Stimulated activated CD8-positive, alpha-beta memory T cell treated with anti-CD3 and anti-CD28 coated beads, Interleukin-4, amount 100 ng/mL, for 24 hours (primary cell): ENCODE data around the gene CLEC4C.
"Not testable (repeated sequence)": the region's sequence is repeated elsewhere in the genome, so short reads cannot be mapped to it uniquely, and the experiment has no call there.

ENCODE experiments used
- DNase-seq: peaks from one replicate; pipeline ENCODE4 v3.0.0-alpha.2; 2020; ENCODE audit warnings: low read depth

CLEC4C gene

DNA sequence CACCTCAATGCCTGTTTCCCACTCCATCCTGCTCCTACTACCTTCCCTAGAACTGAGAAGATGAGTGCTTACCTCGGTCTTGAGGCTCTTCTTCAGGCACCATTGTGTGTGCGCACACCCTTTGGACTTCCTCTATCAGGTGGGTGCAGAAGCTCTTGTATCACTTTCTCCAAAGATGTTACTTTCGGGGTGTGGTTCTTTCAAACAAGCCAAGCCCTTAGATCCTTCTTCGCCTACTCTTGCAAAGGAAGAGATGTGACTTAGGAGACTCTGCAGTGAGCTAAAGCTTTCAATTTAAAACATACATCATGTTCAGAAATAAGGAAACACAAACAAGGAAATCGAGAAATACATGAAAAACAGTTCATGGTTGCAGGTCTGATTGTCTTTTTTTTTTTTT, at the start of gene CLEC4C:
Gene CLEC4C (minus strand): TSS at position 130 of the 400 bp plus-strand sequence. CDS start 27 bp downstream, at position 103.
- no peak for DNase-seq

GRCh38 chr12:7793211-7793610, 46.0 kb upstream of the CLEC4C start:
- no peak for DNase-seq

GRCh38 chr12:7788884-7789528, 41.8 kb upstream of the CLEC4C start, which contains the start of gene NANOG:
NANOG (plus strand) TSS chr12:7789402; CDS start chr12:7789615, 213 bp downstream.
- DNase-seq: not testable (repeated sequence)

- no peak for DNase-seq
These were observed 41.1 kb upstream of the CLEC4C start for GRCh38 chr12:7788294-7788660.

DNA sequence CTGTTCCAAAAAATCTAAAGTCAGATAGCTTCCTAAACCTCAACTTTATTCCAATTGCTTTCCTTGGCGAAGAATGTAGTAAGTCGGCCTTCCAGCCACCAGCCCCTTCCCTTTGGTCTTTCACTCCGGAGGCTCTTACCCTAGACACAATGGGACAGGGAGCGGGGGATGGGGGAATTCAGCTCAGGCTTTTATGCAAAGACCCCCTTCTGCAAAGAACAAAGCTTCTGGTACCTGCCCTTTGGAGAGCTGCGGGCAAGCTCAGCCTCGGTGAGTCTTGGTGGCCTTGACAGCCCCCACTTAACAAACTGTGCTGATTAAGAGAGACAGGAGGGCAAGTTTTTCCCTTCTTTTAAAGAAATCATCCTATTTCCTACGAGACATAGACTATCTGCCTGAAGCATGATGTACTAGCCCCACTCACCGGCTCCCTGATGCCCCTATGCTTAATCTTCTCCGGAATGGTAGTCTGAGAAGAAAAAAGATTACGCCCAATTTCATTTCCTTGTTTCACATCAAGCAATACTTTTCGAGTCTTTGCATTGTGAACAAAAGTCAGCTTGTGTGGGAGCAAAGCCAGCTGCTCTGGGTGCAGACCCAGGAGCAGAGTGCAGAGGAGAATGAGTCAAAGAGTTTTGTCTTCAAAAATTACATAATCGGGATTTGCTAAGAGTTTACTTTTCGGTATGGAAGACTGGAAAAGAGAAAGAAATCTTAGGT, 40.6 kb upstream of the CLEC4C start:
- DNase-seq: no peak

GRCh38 chr12:7784701-7785100, 37.5 kb upstream of the CLEC4C start:
- DNase-seq: no peak

- not testable (repeated sequence) for DNase-seq
These were observed 36.3 kb upstream of the CLEC4C start for GRCh38 chr12:7783433-7783832.

- DNase-seq: no peak
These were observed 34.9 kb upstream of the CLEC4C start for GRCh38 chr12:7782055-7782454.

- DNase-seq: no peak
These were observed 34.1 kb upstream of the CLEC4C start for GRCh38 chr12:7781274-7781673.

- no peak for DNase-seq
These were observed 22.8 kb upstream of the CLEC4C start for GRCh38 chr12:7769999-7770398.

GRCh38 chr12:7758766-7759140, 11.6 kb upstream of the CLEC4C start:
- DNase-seq: no peak

- DNase-seq: no peak
These were observed 9.8 kb upstream of the CLEC4C start for GRCh38 chr12:7756993-7757392.

GRCh38 chr12:7755668-7756067, 8.5 kb upstream of the CLEC4C start:
- not testable (repeated sequence) for DNase-seq

GRCh38 chr12:7751941-7752922, 5.1 kb upstream of the CLEC4C start:
- not testable (repeated sequence) for DNase-seq

DNA sequence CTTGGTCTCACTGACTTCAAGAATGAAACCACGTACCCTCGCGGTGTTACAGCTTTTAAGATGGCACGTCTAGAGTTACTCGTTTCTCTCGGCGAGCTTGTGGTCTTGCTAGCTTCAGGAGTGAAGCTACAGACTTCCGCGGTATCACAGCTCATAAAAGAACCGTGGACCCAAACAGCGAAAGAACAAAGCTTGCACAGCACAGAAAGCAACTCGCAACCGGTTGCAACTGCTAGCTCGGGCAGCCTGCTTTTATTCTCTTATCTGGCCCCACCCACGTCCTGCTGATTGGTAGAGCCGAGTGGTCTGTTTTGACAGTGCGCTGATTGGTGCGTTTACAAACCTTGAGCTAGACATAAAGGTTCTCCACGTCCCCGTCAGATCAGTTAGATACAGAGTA, 4.2 kb upstream of the CLEC4C start:
- no peak for DNase-seq

GRCh38 chr12:7750350-7750749, 3.2 kb upstream of the CLEC4C start:
- DNase-seq: no peak

DNA sequence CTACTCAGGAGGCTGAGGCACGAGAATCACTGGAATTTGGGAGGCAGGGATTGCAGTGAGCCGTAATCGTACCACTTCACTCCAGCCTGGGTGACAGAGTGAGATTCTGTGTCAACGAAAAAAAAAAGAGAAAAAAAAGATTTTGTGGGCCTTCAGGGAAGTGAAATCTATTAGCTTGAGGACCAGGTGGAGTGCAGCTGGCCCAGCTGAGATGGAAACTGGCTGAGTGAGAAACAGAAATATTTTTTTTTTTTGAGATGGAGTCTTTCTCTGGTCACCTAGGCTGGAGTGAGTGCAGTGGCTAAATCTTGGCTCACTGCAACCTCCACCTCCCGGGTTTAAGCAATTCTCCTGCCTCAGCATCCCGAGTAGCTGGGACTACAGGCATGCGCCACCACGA, 2.3 kb upstream of the CLEC4C start:
- no peak for DNase-seq

DNA sequence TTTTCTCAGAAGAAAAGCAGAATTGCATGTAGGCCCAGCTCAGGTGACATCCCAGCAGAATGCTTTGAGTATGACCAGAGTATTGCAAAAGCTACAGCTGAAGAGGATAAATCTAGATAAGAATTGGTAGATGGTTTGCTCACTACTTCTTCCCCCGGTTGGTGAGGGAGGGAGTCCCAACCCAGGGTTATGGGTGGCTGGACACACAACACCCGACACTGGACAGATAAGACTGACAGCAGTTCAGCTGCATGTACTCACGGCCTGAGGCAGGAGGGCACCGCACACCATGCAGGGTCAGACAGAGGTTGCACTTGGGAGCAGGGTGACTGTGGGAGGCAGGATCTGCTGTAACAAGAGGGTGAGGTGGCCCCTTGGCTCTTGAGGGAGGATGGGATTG, 1.7 kb upstream of the CLEC4C start:
- DNase-seq: no peak

DNA sequence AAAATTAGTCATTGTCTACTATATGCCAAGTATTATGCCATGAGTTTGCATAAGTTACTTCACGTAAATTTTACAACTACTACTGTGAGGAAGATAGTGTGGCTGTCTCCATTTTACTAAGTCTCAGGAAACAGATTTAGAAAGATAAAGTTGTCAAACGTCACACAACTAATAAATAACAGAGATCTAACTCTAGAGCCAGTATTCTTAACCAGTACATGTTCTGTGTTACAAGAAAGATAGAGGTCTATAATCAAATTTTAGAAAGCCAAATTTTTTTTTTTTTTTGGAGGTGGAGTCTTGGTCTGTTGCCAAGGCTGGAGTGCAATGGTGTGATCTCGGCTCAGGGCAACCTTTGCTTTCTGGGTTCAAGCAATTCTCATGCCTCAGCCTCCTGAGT, 14.2 kb downstream of the CLEC4C start:
- DNase-seq: no peak

- no peak for DNase-seq
These were observed 15.7 kb downstream of the CLEC4C start for GRCh38 chr12:7731486-7731885.

GRCh38 chr12:7730984-7731383, 16.2 kb downstream of the CLEC4C start:
- DNase-seq: not testable (repeated sequence)

- no peak for DNase-seq
These were observed 17.4 kb downstream of the CLEC4C start for GRCh38 chr12:7729746-7730145.

DNA sequence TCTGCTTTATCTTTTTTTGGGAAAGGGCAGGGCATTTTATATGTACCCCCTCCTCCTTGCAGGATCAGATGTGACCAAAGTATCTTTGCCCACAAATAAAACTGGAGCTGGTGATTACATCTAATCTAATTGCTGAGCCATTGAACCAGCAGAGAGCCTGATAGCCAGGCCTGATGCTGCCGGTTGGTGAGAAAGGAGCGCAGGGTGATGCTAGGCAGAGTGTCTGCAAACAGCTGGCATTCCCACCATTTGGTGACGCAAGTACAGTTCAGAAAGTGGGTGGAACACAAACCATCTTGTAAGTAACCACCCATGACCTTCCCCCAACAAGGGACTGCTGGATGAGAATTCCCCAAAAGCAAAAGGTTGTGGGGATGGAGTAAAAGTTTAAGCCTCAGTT, 23.2 kb downstream of the CLEC4C start:
- no peak for DNase-seq
